Measurements from ENCODE around the gene ACIN1.

ACIN1 gene

DNA sequence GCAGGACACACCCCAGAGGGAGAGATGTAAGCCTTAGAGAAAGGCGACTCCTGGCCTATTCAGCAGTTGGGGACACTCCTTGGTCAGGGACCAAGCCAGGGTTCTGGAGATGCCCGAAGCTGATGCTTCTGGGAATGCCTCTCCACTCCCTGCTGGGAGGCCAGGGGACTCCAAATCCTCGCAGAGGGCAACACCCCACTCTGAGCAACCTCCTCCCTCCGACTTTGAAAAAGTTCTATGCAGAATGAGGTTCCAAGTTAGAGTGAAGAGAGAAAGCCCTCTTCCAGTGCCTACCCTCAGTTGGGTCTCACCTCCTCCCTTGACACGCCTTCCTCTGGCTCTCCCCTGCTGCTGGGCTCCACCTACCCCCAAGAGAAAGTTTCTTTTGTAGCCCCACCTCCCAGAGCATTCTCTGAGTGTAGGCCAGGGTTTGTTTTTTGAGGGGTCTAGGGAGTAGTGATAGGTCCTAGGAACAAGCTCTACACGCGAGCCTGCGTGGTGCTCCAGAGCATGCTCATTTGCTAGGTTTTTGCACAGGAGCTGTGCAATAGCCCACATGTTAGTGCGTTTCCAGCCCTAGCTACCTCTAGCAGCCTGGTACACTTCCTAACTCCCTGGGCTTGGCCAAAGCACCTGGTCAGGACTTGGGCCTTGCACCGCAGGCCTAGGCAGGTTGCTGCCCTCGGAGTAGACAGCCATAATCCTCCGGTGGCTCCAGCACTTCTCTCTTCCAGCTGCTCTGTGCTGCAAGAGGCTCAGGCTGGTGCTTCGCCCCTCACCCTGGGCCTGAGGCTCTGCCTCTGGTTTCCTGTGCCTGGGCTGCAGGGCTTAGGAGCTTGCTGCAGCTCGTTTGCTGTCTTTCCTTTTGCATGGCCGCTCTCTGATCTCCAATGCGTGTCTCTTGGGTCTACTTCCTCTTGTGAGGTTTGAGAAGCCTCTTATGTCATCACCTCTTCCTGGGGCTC, 24.7 kb upstream of the ACIN1 start:
- DNase-seq (ENCODE audit: low spot score in 2 of 2) (no peak), ATAC-seq (replicated peaks; ENCODE audit: extremely low read depth, poor library complexity, severe bottlenecking) (peak; percentile 59)
- H3K27ac Mint-ChIP-seq (ENCODE audit: low read depth), result peak overlapping the region; percentile 13
- H3K27me3 Mint-ChIP-seq, result peaks cover 22% of the 10 kb centered on the region
- peaks cover 3% of the 10 kb centered on the region for H3K36me3 Mint-ChIP-seq (ENCODE audit: insufficient read depth)
- peaks cover 17% of the 10 kb centered on the region for H3K4me1 Mint-ChIP-seq
- peak overlapping the region; percentile 12 for H3K4me3 Mint-ChIP-seq
- no peaks in the 10 kb centered on the region for H3K9me3 Mint-ChIP-seq

DNA sequence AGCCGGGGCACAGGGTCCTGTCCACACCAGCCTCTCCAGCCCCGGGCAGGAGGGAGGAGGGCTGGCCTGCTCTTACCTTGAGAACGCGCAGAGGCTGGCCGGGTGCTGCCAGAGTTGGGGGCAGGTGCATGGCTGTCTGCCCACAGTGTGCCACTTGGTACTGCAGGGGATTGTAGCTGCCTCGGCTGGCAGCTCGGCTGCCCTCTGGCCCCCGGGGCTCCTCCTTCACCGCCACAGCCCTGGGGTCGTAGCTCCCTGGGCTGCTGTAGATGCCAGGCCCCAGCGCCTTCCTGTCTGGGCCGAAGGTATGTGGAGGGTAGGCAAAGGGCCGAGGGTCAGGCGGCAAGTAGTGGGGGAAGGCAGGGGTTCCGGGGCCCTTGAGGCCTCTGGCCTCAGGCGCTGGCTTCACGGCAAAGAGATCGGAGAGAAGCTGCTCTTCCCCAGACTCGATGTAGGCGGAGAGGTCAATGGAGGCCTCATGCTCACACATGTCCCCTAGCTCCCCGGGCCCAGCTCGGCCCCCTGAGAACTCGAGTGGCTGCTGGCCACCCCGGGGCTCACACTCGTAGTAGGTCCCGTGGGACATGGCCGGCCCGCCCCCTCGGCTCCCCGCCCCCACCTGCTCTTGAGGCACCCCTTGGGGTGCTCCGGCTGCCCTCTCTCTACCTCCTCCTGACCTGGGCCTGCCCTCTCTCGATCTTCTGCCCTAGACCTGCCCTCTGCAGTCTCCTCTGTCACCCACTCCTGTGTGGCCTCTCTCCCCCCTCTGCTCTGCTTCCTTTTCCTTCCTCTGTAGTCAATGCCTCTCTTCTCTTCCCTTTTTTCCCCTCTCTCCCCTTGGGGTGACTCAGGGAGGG, 23.8 kb upstream of the ACIN1 start, which contains the start of gene CEBPE:
Gene CEBPE, minus strand, starts transcription at position 750 of the 857 bp plus-strand sequence. Its CDS starts 164 bp downstream, at position 586.
- H3K4me3 Mint-ChIP-seq, result peak within 1 kb of the TSS; percentile 12
- peaks cover 17% of the 10 kb centered on the region for H3K4me1 Mint-ChIP-seq
- ATAC-seq (replicated peaks; ENCODE audit: extremely low read depth, poor library complexity, severe bottlenecking), result no peak
- DNase-seq (ENCODE audit: low spot score in 2 of 2), result no peak
- H3K9me3 Mint-ChIP-seq, result no peaks in the 10 kb centered on the region
- H3K27ac Mint-ChIP-seq (ENCODE audit: low read depth), result peak within 1 kb of the TSS; percentile 13
- H3K36me3 Mint-ChIP-seq (ENCODE audit: insufficient read depth), result peaks cover 3% of the 10 kb centered on the region
- peaks cover 31% of the 10 kb centered on the region for H3K27me3 Mint-ChIP-seq

DNA sequence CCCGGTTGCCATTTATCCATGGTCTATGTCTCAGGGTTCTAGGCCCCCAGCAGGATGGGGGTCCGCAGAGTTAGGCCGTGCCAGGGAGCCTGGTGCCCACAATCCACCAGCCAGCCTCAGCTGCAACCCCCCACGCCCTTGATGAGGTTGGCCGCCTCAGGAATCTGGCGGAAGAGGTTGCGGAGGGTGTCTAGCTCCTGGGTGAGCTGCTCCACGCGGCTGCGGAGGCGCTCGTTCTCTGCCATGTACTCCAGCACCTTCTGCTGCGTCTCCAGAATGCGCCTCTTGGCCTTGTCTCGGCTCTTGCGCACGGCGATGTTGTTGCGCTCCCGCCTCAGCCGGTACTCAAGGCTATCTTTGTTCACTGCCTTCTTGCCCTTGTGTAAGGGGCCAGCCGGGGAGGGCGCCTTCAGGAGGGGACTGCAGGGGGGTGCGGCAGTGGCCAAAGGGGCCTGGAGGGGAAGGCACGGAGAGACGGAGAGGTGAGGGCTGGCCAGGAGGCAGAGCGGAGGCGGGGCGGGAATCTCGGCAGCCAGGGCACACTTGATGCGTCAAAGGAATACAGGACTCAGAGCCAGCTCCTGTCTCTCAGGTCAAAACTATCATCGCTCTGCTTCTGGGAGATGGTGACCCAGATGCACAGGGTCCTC, 22.6 kb upstream of the ACIN1 start:
- H3K36me3 Mint-ChIP-seq (ENCODE audit: insufficient read depth), result peaks cover 3% of the 10 kb centered on the region
- no peaks in the 10 kb centered on the region for H3K9me3 Mint-ChIP-seq
- H3K4me3 Mint-ChIP-seq, result no peak overlapping the region
- peaks cover 17% of the 10 kb centered on the region for H3K4me1 Mint-ChIP-seq
- H3K27me3 Mint-ChIP-seq, result peaks cover 31% of the 10 kb centered on the region
- no peak for DNase-seq (ENCODE audit: low spot score in 2 of 2)
- no peak overlapping the region for H3K27ac Mint-ChIP-seq (ENCODE audit: low read depth)
- no peak for ATAC-seq (replicated peaks; ENCODE audit: extremely low read depth, poor library complexity, severe bottlenecking)

DNA sequence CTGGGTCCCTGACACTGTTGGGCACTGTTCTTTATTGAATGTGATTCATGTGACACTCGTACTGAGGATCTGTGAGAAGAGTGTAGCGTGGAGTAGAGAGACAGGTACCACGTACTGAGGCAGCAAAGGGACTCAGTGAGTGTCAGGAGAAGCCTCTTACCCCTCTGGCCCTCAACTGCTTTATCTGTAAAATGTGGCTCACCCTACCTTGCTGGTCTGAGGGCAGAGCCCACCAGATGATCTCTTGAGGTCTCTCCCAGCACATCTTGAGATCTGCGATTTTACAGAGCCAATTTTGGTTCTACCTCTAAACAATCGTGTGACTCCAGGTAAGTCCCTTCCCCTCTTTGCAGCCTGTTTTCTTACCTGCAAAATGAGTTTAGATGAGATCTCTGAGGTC, 21.0 kb upstream of the ACIN1 start:
- H3K27me3 Mint-ChIP-seq, result peaks cover 31% of the 10 kb centered on the region
- ATAC-seq (replicated peaks; ENCODE audit: extremely low read depth, poor library complexity, severe bottlenecking) (no peak), DNase-seq (ENCODE audit: low spot score in 2 of 2) (no peak)
- H3K4me3 Mint-ChIP-seq, result no peak overlapping the region
- H3K36me3 Mint-ChIP-seq (ENCODE audit: insufficient read depth), result peaks cover 1% of the 10 kb centered on the region
- peaks cover 10% of the 10 kb centered on the region for H3K4me1 Mint-ChIP-seq
- no peak overlapping the region for H3K27ac Mint-ChIP-seq (ENCODE audit: low read depth)
- no peaks in the 10 kb centered on the region for H3K9me3 Mint-ChIP-seq

DNA sequence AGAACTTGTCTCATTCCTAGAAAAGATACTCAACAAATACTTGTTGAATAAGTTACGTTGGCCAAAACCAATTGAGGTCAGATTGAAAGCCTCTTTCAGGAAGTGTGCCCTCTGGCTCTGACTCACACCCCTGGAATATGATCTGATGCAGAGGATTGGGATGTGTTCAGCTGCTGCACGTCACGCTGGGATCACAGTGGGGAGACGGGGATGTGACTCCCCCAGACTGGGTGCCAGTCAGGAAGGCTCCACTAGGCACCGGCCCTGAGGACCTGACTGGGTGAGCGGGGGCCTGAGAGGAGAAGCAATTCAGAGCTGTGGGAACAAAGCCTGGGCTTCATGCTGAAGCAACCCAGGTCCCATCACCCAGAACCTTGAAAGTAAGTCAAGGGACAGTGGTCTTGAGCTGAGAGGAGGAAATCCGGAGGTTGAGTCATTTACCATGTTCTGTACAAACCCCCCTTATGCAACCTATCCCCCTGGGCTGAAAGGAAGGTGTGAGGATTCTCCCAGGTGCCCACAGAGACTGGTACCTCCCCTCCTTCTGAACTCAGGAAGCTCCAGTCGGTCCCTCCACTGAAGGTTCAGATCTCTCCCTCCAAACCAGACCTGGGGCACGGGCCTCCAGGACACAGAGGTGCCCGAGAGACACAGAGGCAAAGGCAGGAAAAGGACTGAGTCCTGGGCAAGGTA, 20.2 kb upstream of the ACIN1 start:
- Mint-ChIP-seq H3K36me3 (ENCODE audit: insufficient read depth) (peaks cover 1% of the 10 kb centered on the region), H3K9me3 (no peaks in the 10 kb centered on the region), H3K4me1 (peaks cover 3% of the 10 kb centered on the region), H3K27me3 (peaks cover 31% of the 10 kb centered on the region), H3K4me3 (no peak overlapping the region), H3K27ac (ENCODE audit: low read depth) (no peak overlapping the region)
- ATAC-seq (replicated peaks; ENCODE audit: extremely low read depth, poor library complexity, severe bottlenecking), result no peak
- DNase-seq (ENCODE audit: low spot score in 2 of 2), result no peak

DNA sequence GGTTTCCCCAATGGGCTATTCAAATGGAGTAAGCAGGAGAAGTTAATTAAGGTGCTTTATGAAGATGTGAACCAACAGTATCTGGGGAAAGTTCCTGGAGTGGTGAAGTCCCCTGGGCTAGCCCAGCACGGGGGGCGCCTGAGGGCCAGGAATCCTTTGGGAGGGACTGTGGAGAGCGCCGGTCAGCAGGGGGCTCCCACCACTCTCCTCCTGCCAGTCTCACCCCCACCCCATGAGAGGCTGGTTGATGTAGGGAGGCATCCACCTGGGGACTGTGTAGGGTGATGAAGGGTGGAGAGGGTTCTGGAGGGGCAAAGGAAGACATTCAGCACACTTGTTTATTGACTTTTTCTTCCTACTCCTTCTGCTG, 19.7 kb upstream of the ACIN1 start:
- no peak for DNase-seq (ENCODE audit: low spot score in 2 of 2)
- Mint-ChIP-seq H3K9me3 (no peaks in the 10 kb centered on the region), H3K4me1 (no peaks in the 10 kb centered on the region), H3K27me3 (peaks cover 31% of the 10 kb centered on the region), H3K4me3 (no peak overlapping the region), H3K36me3 (ENCODE audit: insufficient read depth) (no peaks in the 10 kb centered on the region), H3K27ac (ENCODE audit: low read depth) (no peak overlapping the region)
- no peak for ATAC-seq (replicated peaks; ENCODE audit: extremely low read depth, poor library complexity, severe bottlenecking)

DNA sequence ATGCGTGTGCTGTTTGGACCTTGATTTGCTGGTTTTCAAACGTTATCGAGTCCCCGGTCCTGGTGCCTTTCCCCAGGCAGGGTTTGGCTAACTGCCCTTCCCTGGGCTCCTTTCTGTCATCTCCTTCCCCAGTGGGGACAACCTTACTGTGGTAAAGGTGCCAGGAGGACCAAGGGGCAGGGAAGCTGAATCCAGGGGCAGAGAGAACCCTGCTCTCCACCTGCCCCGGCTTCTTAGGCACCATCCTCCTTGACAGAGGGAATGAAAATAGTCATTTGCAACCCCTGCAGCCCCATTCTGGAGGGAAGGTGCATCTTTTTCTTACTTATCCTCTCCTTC, 19.2 kb upstream of the ACIN1 start:
- DNase-seq (ENCODE audit: low spot score in 2 of 2), result no peak
- no peak overlapping the region for H3K27ac Mint-ChIP-seq (ENCODE audit: low read depth)
- H3K4me3 Mint-ChIP-seq, result no peak overlapping the region
- ATAC-seq (replicated peaks; ENCODE audit: extremely low read depth, poor library complexity, severe bottlenecking), result no peak
- peaks cover 31% of the 10 kb centered on the region for H3K27me3 Mint-ChIP-seq
- H3K9me3 Mint-ChIP-seq, result no peaks in the 10 kb centered on the region
- H3K4me1 Mint-ChIP-seq, result no peaks in the 10 kb centered on the region
- H3K36me3 Mint-ChIP-seq (ENCODE audit: insufficient read depth), result no peaks in the 10 kb centered on the region

DNA sequence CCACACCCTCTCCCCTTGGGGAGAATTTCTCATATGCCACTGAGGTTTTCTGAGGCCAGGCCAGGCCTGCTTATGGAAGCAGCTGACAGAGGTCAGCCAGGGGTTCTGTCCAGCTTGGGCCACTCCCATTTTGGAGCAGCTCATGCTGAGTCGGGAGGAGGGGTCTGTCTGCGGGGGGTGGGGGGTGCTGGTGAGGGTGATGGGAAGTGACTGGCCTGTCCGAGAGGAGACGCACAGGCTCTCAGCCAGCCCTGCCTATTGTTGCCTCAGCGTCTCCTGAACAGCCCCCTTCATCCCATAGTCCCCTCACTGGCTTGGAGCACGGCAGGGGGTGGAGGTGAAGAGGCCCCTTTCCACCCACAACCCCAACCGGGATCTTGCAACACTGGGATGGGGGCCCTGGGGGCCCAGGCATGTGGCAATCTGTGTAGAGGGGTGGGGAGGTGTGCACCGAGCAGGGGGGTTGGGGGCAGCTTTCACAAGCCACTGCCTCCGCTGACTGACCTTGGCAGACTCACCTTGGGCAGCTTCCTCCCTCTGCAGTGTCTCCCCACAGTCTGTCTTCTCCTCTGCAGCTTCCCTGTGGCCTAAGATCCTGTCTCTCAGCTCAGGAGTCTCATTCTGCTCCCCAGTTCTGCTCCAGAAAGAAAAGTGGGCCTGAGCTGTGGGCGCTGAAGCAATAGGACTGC, 18.6 kb upstream of the ACIN1 start:
- Mint-ChIP-seq H3K4me1 (no peaks in the 10 kb centered on the region), H3K27me3 (peaks cover 31% of the 10 kb centered on the region), H3K36me3 (ENCODE audit: insufficient read depth) (no peaks in the 10 kb centered on the region), H3K27ac (ENCODE audit: low read depth) (no peak overlapping the region), H3K4me3 (no peak overlapping the region), H3K9me3 (no peaks in the 10 kb centered on the region)
- no peak for ATAC-seq (replicated peaks; ENCODE audit: extremely low read depth, poor library complexity, severe bottlenecking)
- no peak for DNase-seq (ENCODE audit: low spot score in 2 of 2)

DNA sequence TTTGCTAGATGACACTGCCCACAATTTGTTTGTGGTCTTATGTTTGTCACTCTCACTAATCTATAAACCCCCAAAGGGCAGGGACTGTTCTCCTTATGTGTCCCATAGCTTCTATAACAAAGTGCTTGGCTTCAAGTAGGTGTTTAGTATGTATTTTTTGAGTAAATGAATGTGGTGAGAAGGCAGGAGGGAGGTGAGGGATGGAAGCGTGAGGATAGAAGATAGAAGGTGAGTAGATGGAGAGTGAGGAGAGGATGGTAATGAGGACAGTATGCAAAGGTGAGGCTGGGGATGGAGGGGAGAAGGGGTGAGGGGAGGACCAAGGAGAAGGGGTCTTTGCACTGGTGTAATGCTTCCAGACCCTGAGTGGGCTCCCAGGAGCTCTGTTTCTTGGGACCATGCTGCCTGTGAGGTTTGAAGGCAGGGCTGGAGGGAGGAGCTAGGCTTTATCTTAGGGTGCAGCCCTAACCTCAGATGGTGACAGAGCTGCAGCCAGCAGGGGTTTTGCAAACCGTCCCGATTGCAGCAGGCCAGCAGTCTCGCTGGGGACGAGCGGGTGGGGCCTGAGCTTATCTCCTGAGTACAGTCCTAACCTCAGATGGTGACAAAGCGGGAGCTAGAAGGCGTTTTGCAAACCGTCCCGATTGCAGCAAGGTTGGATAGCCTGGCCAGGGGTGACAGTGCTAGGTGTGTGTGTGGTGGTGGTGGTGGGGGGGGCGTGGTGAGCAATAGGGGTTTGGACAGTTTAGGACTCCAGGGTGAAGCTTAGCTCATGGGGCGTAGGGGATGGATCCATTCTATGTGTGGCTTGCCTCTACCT, 17.6 kb upstream of the ACIN1 start:
- ATAC-seq (replicated peaks; ENCODE audit: extremely low read depth, poor library complexity, severe bottlenecking) (peak; percentile 43), DNase-seq (ENCODE audit: low spot score in 2 of 2) (no peak)
- H3K4me3 Mint-ChIP-seq, result no peak overlapping the region
- no peaks in the 10 kb centered on the region for H3K9me3 Mint-ChIP-seq
- H3K27me3 Mint-ChIP-seq, result peaks cover 31% of the 10 kb centered on the region
- H3K36me3 Mint-ChIP-seq (ENCODE audit: insufficient read depth), result no peaks in the 10 kb centered on the region
- no peaks in the 10 kb centered on the region for H3K4me1 Mint-ChIP-seq
- H3K27ac Mint-ChIP-seq (ENCODE audit: low read depth), result no peak overlapping the region

DNA sequence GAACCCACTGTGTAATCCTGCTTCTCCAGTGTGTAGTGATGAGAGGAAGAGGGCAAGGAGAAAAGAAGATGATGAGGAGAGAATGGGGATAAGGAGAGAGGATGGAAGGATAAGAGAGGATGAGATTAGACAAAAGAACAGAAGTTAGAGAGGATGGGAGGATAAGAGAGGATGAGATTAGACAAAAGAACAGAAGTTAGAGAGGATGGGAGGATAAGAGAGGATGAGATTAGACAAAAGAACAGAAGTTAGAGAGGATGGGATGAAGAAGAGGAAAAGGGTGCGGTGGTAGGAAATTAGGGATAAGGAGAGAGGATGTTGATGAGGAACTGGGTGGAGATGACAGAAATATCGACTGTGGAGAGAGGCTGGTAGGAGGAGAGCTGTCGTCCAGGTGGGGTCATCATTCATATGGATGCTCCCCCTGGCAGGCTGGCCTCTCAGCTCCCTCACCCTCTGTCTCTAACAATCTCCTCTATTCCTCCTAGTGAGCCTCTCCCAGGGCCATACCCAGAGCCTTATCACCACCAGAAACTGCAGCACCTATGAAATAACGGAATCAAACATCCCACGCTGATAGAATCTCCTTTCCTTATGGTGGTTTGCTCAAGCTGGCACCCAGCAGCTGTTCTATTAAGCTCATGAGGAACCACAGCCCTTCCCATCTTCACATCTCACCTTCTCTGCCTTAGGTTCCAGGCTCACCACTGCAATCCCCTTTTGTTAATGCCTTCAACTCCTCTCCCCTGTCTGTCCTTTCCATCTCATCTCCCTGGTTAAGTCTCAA, 15.8 kb upstream of the ACIN1 start:
- Mint-ChIP-seq H3K9me3 (no peaks in the 10 kb centered on the region), H3K27ac (ENCODE audit: low read depth) (no peak overlapping the region), H3K4me1 (no peaks in the 10 kb centered on the region), H3K27me3 (peaks cover 20% of the 10 kb centered on the region), H3K36me3 (ENCODE audit: insufficient read depth) (peaks cover 1% of the 10 kb centered on the region), H3K4me3 (no peak overlapping the region)
- DNase-seq (ENCODE audit: low spot score in 2 of 2) (no peak), ATAC-seq (replicated peaks; ENCODE audit: extremely low read depth, poor library complexity, severe bottlenecking) (no peak)

Measured in central memory CD8-positive, alpha-beta T cell (primary cell).